ENCODE measurements around the gene ACSF2. TPM values are rescaled to one million over a fixed set of nuclear protein-coding genes. Genes with fewer than 3 reads are reported as not detected.
"Not testable (repeated sequence)": the region's sequence is repeated elsewhere in the genome, so short reads cannot be mapped to it uniquely, and the experiment has no call there.

The ACSF2 gene
- total RNA-seq, 4 donors from 2014 or later: 40.8 to 121 (median 64.3) TPM

DNA sequence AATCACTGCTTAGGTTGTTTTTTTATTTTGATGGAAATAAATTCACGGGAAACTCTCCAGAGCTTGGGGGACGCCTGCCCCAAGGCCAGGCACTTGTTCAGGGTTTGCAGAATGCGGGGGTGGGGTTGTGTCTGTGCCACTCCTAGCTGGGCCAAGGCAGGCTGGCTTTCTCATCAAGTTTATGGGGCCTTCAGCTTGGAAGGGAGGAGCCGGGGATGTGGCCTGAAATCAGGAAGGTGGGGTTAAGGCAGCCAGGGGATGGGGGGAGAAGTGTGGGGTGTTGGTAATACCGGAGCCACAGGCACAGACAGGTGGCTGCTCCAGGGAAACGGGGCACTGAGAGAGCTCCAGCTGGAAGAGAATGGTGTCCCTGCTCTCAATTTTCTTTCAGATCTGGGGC, 44.4 kb downstream of the ACSF2 start:
- intact Hi-C loops (cut with DNase I; ENCODE audit: low total_unique reads): loop anchor here (10.0 kb wide), 2 partner anchors 106 to 276 kb away; no protein-coding TSS in a partner anchor
- TF ChIP-seq POLR2A (IDR thresholded peaks at IDR 0.05): no peak
- TF ChIP-seq, protein P1, sequence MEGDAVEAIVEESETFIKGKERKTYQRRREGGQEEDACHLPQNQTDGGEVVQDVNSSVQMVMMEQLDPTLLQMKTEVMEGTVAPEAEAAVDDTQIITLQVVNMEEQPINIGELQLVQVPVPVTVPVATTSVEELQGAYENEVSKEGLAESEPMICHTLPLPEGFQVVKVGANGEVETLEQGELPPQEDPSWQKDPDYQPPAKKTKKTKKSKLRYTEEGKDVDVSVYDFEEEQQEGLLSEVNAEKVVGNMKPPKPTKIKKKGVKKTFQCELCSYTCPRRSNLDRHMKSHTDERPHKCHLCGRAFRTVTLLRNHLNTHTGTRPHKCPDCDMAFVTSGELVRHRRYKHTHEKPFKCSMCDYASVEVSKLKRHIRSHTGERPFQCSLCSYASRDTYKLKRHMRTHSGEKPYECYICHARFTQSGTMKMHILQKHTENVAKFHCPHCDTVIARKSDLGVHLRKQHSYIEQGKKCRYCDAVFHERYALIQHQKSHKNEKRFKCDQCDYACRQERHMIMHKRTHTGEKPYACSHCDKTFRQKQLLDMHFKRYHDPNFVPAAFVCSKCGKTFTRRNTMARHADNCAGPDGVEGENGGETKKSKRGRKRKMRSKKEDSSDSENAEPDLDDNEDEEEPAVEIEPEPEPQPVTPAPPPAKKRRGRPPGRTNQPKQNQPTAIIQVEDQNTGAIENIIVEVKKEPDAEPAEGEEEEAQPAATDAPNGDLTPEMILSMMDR (IDR thresholded peaks at IDR 0.05): no peak

DNA sequence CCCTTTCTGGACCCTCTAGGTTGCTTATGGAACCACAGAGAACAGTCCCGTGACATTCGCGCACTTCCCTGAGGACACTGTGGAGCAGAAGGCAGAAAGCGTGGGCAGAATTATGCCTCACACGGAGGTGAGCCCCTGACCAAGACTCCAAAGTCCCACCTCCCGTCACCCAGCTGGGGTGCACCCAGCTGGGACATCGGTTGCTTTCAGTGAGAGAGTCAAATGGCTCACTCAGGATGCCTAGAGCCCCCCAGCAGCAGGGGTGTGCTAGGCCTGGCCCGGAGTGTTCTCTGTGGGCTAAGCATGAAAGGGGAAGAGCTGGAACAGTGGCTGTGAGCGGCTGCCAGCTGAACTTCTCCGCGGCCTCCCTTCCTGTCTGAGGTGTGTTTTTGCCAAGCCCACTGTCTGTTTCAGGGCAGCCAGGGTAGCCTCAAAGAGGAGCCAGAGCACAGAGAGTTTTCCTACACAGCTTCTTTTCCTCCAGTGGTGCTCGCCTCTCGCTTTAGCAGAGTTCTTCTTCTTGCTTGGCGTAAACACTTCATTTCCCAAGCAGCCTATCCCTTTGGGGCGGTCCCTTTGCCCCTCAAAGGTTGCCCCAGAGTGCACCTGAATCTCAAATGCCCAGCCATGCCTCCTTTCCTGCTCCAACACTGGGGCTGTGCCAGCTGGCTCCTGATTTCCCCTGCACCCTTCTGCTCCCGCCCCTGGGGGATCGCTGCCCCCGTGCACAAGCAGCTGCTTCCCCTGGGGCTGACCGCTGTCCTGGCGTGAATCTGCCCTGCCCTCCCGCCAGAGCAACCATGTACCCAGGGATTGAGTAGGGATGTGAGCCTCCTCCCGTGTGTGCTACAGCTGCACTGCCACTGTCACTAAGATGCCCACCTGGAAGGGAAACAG, 45.2 kb downstream of the ACSF2 start:
- intact Hi-C loops (cut with DNase I; ENCODE audit: low total_unique reads): loop anchor here (10.0 kb wide), 2 partner anchors 106 to 276 kb away; no protein-coding TSS in a partner anchor
- WGBS, 2 donors: 78 to 84% methylated on average over 18 of the region's 22 CpGs
- TF ChIP-seq, protein P1 (IDR thresholded peaks at IDR 0.05): no peak
- TF ChIP-seq POLR2A (IDR thresholded peaks at IDR 0.05): no peak
- H3K4me3 ChIP-seq (ENCODE audit: low read depth, poor library complexity, severe bottlenecking): no peak overlapping the region
- no peak for DNase-seq (ENCODE audit: low spot score in 2 of 2)

More for the DNA sequence above, 44.4 kb downstream of the ACSF2 start:
- no peak for DNase-seq (ENCODE audit: low spot score in 2 of 2)
- WGBS, 2 donors: 65 to 67% methylated on average over 6 of the region's 6 CpGs
- H3K4me3 ChIP-seq (ENCODE audit: low read depth, poor library complexity, severe bottlenecking): no peak overlapping the region

DNA sequence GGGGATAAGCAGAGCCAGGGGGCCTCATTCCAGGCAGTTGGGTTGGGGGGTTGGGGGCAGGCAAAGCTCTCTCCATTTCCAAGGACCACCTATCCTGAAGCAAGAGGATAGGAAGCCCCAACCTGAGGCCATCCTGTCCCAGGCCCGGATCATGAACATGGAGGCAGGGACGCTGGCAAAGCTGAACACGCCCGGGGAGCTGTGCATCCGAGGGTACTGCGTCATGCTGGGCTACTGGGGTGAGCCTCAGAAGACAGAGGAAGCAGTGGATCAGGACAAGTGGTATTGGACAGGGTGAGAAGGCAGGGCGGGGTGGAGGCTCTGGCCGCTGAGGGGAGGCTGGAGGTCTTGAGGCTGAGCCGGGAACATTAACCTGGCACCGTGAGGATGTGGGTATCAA, 46.3 kb downstream of the ACSF2 start:
- intact Hi-C loops (cut with DNase I; ENCODE audit: low total_unique reads): loop anchor here (10.0 kb wide), 2 partner anchors 107 to 277 kb away; no protein-coding TSS in a partner anchor
- no peak for TF ChIP-seq POLR2A (IDR thresholded peaks at IDR 0.05)
- TF ChIP-seq, protein P1 (IDR thresholded peaks at IDR 0.05): no peak
- DNase-seq (ENCODE audit: low spot score in 2 of 2): no peak
- no peak overlapping the region for H3K4me3 ChIP-seq (ENCODE audit: low read depth, poor library complexity, severe bottlenecking)
- WGBS, 2 donors: 94 to 96% methylated on average over 10 of the region's 10 CpGs

DNA sequence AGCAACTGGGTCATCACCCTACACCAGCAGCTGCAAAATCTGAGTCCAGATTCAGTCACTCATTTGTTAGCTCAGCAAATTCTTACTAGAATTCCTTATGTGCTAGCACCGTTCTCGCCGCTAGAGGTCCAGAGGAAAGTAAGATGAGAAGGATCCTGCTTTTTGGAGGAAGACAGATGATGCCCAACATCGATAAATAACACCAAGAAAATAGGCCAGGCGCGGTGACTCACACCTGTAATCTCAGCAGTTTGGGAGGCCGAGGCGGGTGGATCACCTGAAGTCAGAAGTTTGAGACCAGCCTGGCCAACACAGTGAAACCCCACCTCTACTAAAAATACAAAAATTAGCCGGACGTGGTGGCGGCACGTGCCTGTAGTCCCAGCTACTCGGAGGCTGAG, 46.7 kb downstream of the ACSF2 start:
- H3K4me3 ChIP-seq (ENCODE audit: low read depth, poor library complexity, severe bottlenecking); DNase-seq (ENCODE audit: low spot score in 2 of 2): not testable (repeated sequence)
- WGBS, 2 donors: 89 to 91% methylated on average over 13 of the region's 13 CpGs
- intact Hi-C loops (cut with DNase I; ENCODE audit: low total_unique reads): loop anchor here (10.0 kb wide), 2 partner anchors 108 to 278 kb away; no protein-coding TSS in a partner anchor

DNA sequence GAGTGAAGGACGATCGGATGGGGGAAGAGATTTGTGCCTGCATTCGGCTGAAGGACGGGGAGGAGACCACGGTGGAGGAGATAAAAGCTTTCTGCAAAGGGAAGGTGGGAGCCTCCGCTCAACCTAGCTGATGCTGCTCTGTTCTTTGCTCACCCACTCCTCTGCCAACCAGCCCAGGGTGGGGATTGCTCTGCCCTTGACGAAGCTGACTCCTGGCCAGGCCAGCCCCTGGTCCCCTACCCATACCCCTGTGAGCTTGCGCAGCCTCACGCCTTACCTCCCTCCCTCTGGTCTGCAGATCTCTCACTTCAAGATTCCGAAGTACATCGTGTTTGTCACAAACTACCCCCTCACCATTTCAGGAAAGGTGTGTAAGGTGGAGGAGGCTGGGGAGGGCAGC, 47.9 kb downstream of the ACSF2 start:
- no peak for DNase-seq (ENCODE audit: low spot score in 2 of 2)
- TF ChIP-seq, protein P1 (IDR thresholded peaks at IDR 0.05): no peak
- no peak for TF ChIP-seq POLR2A (IDR thresholded peaks at IDR 0.05)
- no peak overlapping the region for H3K4me3 ChIP-seq (ENCODE audit: low read depth, poor library complexity, severe bottlenecking)
- intact Hi-C loops (cut with DNase I; ENCODE audit: low total_unique reads): loop anchor here (10.0 kb wide), 2 partner anchors 109 to 279 kb away; no protein-coding TSS in a partner anchor
- 87 to 88% methylated on average over 11 of the region's 11 CpGs for WGBS, 2 donors

DNA sequence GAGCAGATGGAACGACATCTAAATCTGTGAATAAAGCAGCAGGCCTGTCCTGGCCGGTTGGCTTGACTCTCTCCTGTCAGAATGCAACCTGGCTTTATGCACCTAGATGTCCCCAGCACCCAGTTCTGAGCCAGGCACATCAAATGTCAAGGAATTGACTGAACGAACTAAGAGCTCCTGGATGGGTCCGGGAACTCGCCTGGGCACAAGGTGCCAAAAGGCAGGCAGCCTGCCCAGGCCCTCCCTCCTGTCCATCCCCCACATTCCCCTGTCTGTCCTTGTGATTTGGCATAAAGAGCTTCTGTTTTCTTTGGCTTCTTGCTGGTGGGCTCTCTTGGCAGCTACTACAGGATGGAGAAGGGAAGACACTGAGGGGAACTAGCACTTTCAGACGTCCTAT, 48.5 kb downstream of the ACSF2 start:
- no peak for TF ChIP-seq POLR2A (IDR thresholded peaks at IDR 0.05)
- TF ChIP-seq, protein P1 (IDR thresholded peaks at IDR 0.05): no peak
- no peak for DNase-seq (ENCODE audit: low spot score in 2 of 2)
- no peak overlapping the region for H3K4me3 ChIP-seq (ENCODE audit: low read depth, poor library complexity, severe bottlenecking)
- WGBS, 2 donors: 75 to 82% methylated on average over 6 of the region's 6 CpGs
- intact Hi-C loops (cut with DNase I; ENCODE audit: low total_unique reads): loop anchor here (10.0 kb wide), 2 partner anchors 110 to 280 kb away; no protein-coding TSS in a partner anchor
